Measurements from ENCODE around the gene CD1D.

DNA sequence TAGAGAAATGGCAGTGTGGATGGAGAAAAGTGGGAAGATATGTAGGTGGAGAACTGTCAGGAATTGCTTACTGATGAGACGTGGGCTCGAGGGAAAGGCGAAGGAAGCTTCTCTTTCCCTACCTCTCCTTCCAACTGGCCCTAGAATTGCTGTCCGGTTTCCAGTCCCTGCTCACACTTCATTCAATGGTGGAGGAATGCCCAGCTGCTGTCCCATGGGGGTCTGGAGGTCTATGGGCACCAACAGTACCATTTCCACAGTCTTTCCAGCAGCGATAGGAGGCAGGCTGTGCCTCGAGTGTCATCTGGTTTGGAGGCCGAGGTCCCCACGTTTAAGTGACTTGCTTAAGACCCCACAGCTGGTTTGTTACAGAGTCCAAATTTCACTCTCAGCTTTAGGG, 31.5 kb upstream of the CD1D start:
- TF ChIP-seq, protein P1, sequence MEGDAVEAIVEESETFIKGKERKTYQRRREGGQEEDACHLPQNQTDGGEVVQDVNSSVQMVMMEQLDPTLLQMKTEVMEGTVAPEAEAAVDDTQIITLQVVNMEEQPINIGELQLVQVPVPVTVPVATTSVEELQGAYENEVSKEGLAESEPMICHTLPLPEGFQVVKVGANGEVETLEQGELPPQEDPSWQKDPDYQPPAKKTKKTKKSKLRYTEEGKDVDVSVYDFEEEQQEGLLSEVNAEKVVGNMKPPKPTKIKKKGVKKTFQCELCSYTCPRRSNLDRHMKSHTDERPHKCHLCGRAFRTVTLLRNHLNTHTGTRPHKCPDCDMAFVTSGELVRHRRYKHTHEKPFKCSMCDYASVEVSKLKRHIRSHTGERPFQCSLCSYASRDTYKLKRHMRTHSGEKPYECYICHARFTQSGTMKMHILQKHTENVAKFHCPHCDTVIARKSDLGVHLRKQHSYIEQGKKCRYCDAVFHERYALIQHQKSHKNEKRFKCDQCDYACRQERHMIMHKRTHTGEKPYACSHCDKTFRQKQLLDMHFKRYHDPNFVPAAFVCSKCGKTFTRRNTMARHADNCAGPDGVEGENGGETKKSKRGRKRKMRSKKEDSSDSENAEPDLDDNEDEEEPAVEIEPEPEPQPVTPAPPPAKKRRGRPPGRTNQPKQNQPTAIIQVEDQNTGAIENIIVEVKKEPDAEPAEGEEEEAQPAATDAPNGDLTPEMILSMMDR (conservative IDR thresholded peaks at IDR 0.05; ENCODE audit: low read length): no peak
- TF ChIP-seq EZH2phosphoT487 (IDR thresholded peaks at IDR 0.05; ENCODE audit: borderline replicate concordance, low read depth, low read length): no peak
